Measurements from ENCODE around the gene ST8SIA6. TPM values are rescaled to one million over a fixed set of nuclear protein-coding genes. Genes with fewer than 3 reads are reported as not detected.
"Not testable (repeated sequence)": the region's sequence is repeated elsewhere in the genome, so short reads cannot be mapped to it uniquely, and the experiment has no call there.

Gene ST8SIA6, protein sequence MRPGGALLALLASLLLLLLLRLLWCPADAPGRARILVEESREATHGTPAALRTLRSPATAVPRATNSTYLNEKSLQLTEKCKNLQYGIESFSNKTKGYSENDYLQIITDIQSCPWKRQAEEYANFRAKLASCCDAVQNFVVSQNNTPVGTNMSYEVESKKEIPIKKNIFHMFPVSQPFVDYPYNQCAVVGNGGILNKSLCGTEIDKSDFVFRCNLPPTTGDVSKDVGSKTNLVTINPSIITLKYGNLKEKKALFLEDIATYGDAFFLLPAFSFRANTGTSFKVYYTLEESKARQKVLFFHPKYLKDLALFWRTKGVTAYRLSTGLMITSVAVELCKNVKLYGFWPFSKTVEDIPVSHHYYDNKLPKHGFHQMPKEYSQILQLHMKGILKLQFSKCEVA
- under 1 TPM; 0.13 to 0.61 TPM for polyA plus RNA-seq

DNA sequence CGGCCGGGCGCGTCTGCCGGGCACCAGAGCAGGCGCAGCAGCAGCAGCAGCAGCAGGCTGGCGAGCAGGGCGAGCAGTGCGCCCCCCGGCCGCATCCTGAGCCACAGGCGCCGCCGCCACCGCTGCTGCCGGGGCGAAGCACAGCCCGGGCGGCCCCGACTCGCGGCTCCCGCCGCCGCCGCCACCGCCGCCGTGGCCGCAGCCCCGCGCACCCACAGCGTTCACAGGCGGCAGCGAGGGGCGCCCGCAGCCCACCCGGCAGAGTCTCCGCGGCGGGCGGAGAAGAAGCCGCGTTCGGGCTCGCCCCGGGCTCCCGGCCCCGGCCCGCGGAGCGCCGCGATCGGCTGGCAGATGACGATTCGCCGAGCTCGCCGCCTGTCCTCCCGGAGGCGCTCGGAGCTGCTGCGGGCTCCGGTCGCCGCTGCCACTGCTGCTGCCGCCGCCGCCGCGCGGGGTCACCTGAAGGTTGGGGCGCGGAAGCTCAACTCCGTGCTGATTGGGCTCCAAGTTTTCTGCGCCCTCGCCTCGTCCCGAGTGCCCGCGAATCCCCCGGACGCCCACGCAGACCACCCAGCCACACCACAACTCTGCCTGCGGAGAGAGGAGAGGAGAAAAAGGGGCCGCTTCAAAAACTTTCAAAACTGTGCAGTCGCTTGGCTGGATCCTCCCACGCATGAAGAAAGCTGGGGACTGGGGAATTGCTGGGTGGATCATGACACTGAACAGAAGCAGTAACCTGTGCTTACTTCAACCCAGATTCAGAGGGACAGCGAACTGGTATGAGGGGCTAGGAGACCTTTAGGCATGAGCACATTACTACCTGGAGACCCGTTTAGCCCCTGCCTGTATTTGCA is at the start of gene ST8SIA6:
Gene ST8SIA6, minus strand, starts transcription at position 435 of the 854 bp plus-strand sequence. Its CDS starts 340 bp downstream, at position 95.
- H3K27ac ChIP-seq (ENCODE audit: low read depth in 2 of 2, low read length in 1 of 2): no peak within 1 kb of the TSS
- peak within 1 kb of the TSS; percentile 54 to 59 for H3K4me3 ChIP-seq (ENCODE audit: low read depth in 1 of 2, low read length in 2 of 2)
- 3 to 4% methylated on average over 62 to 91 of the region's 91 CpGs for WGBS, 2 donors
- H3K36me3 ChIP-seq (ENCODE audit: control insufficient read depth in 2 of 2, insufficient read depth in 2 of 2, low read length in 1 of 2): no peaks in the 10 kb centered on the region
- peaks cover 0 to 8% of the 10 kb centered on the region in 2 donors for H3K9me3 ChIP-seq (ENCODE audit: control insufficient read depth in 2 of 2, insufficient read depth in 1 of 2, low read depth in 1 of 2, low read length in 1 of 2)
- H3K4me1 ChIP-seq (ENCODE audit: control insufficient read depth in 2 of 2, insufficient read depth in 2 of 2, low read length in 1 of 2): peaks cover 6% of the 10 kb centered on the region in 2 donors
- peaks cover 3 to 8% of the 10 kb centered on the region in 2 donors for H3K27me3 ChIP-seq (ENCODE audit: control insufficient read depth in 1 of 2, insufficient read depth in 2 of 2, low read length in 2 of 2)

- WGBS, 2 donors: 71 to 72% methylated on average over 7 of the region's 7 CpGs
- Histone ChIP-seq H3K4me3 (ENCODE audit: low read depth in 1 of 2, low read length in 2 of 2) (no peak overlapping the region), H3K36me3 (ENCODE audit: control insufficient read depth in 2 of 2, insufficient read depth in 2 of 2, low read length in 1 of 2) (no peaks in the 10 kb centered on the region), H3K27ac (ENCODE audit: low read depth in 2 of 2, low read length in 1 of 2) (no peak overlapping the region), H3K27me3 (ENCODE audit: control insufficient read depth in 1 of 2, insufficient read depth in 2 of 2, low read length in 2 of 2) (peaks cover 0 to 2% of the 10 kb centered on the region in 2 donors), H3K4me1 (ENCODE audit: control insufficient read depth in 2 of 2, insufficient read depth in 2 of 2, low read length in 1 of 2) (no peaks in the 10 kb centered on the region), H3K9me3 (ENCODE audit: control insufficient read depth in 2 of 2, insufficient read depth in 1 of 2, low read depth in 1 of 2, low read length in 1 of 2) (peaks cover 0 to 2% of the 10 kb centered on the region in 2 donors)
Measured at GRCh38 chr10:17503795-17504194, 49.4 kb upstream of the ST8SIA6 start.

DNA sequence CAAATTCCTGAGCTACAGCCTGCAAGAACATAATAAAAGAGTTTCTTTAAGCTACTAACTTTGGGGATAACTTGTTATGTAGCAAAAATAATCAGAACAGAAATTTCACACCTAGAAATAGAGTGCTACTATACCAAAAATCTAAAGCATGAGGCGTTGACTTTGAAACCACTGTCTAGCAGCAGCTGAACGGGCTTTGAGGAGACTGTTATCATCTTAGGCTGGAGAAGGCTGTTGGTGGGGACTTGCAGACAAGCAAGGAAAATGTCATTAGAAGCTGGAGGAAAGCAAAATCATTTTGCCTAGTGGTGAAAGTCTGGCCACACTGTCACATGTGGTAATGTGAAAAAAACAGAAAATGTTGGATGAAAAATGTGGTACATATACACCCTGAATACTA is 48.4 kb upstream of the ST8SIA6 start:
- H3K4me1 ChIP-seq (ENCODE audit: control insufficient read depth in 2 of 2, insufficient read depth in 2 of 2, low read length in 1 of 2): no peaks in the 10 kb centered on the region
- peaks cover 0 to 2% of the 10 kb centered on the region in 2 donors for H3K27me3 ChIP-seq (ENCODE audit: control insufficient read depth in 1 of 2, insufficient read depth in 2 of 2, low read length in 2 of 2)
- no peak overlapping the region for H3K27ac ChIP-seq (ENCODE audit: low read depth in 2 of 2, low read length in 1 of 2)
- peaks cover 0 to 2% of the 10 kb centered on the region in 2 donors for H3K9me3 ChIP-seq (ENCODE audit: control insufficient read depth in 2 of 2, insufficient read depth in 1 of 2, low read depth in 1 of 2, low read length in 1 of 2)
- no peaks in the 10 kb centered on the region for H3K36me3 ChIP-seq (ENCODE audit: control insufficient read depth in 2 of 2, insufficient read depth in 2 of 2, low read length in 1 of 2)
- WGBS, 2 donors: 82% methylated on average over 2 of the region's 2 CpGs
- H3K4me3 ChIP-seq (ENCODE audit: low read depth in 1 of 2, low read length in 2 of 2): no peak overlapping the region

- not testable (repeated sequence) for H3K36me3 ChIP-seq (ENCODE audit: control insufficient read depth in 2 of 2, insufficient read depth in 2 of 2, low read length in 1 of 2); H3K27me3 ChIP-seq (ENCODE audit: control insufficient read depth in 1 of 2, insufficient read depth in 2 of 2, low read length in 2 of 2); H3K27ac ChIP-seq (ENCODE audit: low read depth in 2 of 2, low read length in 1 of 2); H3K4me3 ChIP-seq (ENCODE audit: low read depth in 1 of 2, low read length in 2 of 2); H3K4me1 ChIP-seq (ENCODE audit: control insufficient read depth in 2 of 2, insufficient read depth in 2 of 2, low read length in 1 of 2); H3K9me3 ChIP-seq (ENCODE audit: control insufficient read depth in 2 of 2, insufficient read depth in 1 of 2, low read depth in 1 of 2, low read length in 1 of 2)
- 95 to 96% methylated on average over 5 of the region's 5 CpGs for WGBS, 2 donors
Measured at GRCh38 chr10:17499014-17499413, 44.6 kb upstream of the ST8SIA6 start.

- 37 to 41% methylated on average over 6 of the region's 6 CpGs for WGBS, 2 donors
- H3K27me3 ChIP-seq (ENCODE audit: control insufficient read depth in 1 of 2, insufficient read depth in 2 of 2, low read length in 2 of 2): no peaks in the 10 kb centered on the region
- H3K4me3 ChIP-seq (ENCODE audit: low read depth in 1 of 2, low read length in 2 of 2): no peak overlapping the region
- no peaks in the 10 kb centered on the region for H3K4me1 ChIP-seq (ENCODE audit: control insufficient read depth in 2 of 2, insufficient read depth in 2 of 2, low read length in 1 of 2)
- H3K9me3 ChIP-seq (ENCODE audit: control insufficient read depth in 2 of 2, insufficient read depth in 1 of 2, low read depth in 1 of 2, low read length in 1 of 2): peaks cover 0 to under 1% of the 10 kb centered on the region in 2 donors
- H3K36me3 ChIP-seq (ENCODE audit: control insufficient read depth in 2 of 2, insufficient read depth in 2 of 2, low read length in 1 of 2): no peaks in the 10 kb centered on the region
- no peak overlapping the region for H3K27ac ChIP-seq (ENCODE audit: low read depth in 2 of 2, low read length in 1 of 2)
Measured at GRCh38 chr10:17497446-17498030, 43.1 kb upstream of the ST8SIA6 start.

DNA sequence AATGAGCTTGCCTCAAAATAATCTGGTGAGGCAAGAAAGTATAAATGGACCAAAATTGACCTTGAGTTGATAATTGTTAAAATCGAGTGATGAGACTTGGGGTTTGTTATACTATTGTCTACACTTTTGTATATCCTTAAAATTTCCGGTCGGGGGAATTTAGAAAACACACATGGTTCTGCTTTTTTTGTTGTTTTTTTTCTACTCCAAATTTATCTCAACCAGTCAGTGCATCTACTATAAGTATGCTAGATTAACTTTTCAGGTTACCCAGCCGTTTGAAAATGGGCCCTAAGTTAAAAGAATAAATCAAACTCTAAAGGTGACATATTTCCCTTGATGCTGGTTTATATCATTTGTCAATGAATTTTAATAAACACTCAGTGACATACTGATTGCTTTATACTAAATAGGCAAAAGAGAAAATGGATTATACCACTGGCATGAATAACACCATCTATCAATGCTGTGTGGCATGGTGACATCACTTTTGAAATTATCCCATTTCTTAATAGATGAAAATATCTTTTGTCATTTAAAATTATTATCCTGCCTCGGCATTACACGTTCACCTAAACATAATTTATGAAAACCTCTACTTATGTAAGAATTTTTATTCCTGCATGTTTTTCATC is 40.3 kb upstream of the ST8SIA6 start:
- H3K4me1 ChIP-seq (ENCODE audit: control insufficient read depth in 2 of 2, insufficient read depth in 2 of 2, low read length in 1 of 2): no peaks in the 10 kb centered on the region
- 53 to 54% methylated on average over 6 of the region's 6 CpGs for WGBS, 2 donors
- H3K9me3 ChIP-seq (ENCODE audit: control insufficient read depth in 2 of 2, insufficient read depth in 1 of 2, low read depth in 1 of 2, low read length in 1 of 2): no peaks in the 10 kb centered on the region
- H3K27me3 ChIP-seq (ENCODE audit: control insufficient read depth in 1 of 2, insufficient read depth in 2 of 2, low read length in 2 of 2): no peaks in the 10 kb centered on the region
- H3K36me3 ChIP-seq (ENCODE audit: control insufficient read depth in 2 of 2, insufficient read depth in 2 of 2, low read length in 1 of 2): no peaks in the 10 kb centered on the region
- no peak overlapping the region for H3K4me3 ChIP-seq (ENCODE audit: low read depth in 1 of 2, low read length in 2 of 2)
- no peak overlapping the region for H3K27ac ChIP-seq (ENCODE audit: low read depth in 2 of 2, low read length in 1 of 2)

DNA sequence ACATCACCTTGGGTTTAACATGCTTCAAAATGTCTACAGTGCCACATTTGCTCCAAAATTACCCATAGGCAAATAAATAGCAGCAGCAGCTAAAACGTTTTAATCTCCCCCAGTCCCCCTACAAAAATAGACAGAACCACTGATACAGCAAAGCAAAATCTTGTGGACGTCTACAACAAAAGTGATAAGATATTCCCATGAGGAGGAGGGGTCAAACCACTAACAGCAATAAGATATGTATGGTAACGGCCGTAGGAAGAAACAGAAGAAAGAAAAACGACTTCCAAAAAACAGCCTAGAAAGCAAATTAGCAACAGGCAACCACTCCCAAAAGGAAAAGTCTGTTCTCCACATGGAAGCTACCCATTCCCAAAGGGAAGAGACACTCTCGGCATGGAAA is 34.5 kb upstream of the ST8SIA6 start:
- Histone ChIP-seq H3K27me3 (ENCODE audit: control insufficient read depth in 1 of 2, insufficient read depth in 2 of 2, low read length in 2 of 2) (no peaks in the 10 kb centered on the region), H3K4me1 (ENCODE audit: control insufficient read depth in 2 of 2, insufficient read depth in 2 of 2, low read length in 1 of 2) (no peaks in the 10 kb centered on the region), H3K27ac (ENCODE audit: low read depth in 2 of 2, low read length in 1 of 2) (no peak overlapping the region), H3K4me3 (ENCODE audit: low read depth in 1 of 2, low read length in 2 of 2) (no peak overlapping the region), H3K36me3 (ENCODE audit: control insufficient read depth in 2 of 2, insufficient read depth in 2 of 2, low read length in 1 of 2) (no peaks in the 10 kb centered on the region), H3K9me3 (ENCODE audit: control insufficient read depth in 2 of 2, insufficient read depth in 1 of 2, low read depth in 1 of 2, low read length in 1 of 2) (no peaks in the 10 kb centered on the region)
- 49 to 53% methylated on average over 6 of the region's 6 CpGs for WGBS, 2 donors

GRCh38 chr10:17483079-17483478 is 28.7 kb upstream of the ST8SIA6 start:
- peaks cover 0 to 2% of the 10 kb centered on the region in 2 donors for H3K9me3 ChIP-seq (ENCODE audit: control insufficient read depth in 2 of 2, insufficient read depth in 1 of 2, low read depth in 1 of 2, low read length in 1 of 2)
- H3K4me3 ChIP-seq (ENCODE audit: low read depth in 1 of 2, low read length in 2 of 2): no peak overlapping the region
- no peaks in the 10 kb centered on the region for H3K4me1 ChIP-seq (ENCODE audit: control insufficient read depth in 2 of 2, insufficient read depth in 2 of 2, low read length in 1 of 2)
- no peaks in the 10 kb centered on the region for H3K36me3 ChIP-seq (ENCODE audit: control insufficient read depth in 2 of 2, insufficient read depth in 2 of 2, low read length in 1 of 2)
- no peak overlapping the region for H3K27ac ChIP-seq (ENCODE audit: low read depth in 2 of 2, low read length in 1 of 2)
- H3K27me3 ChIP-seq (ENCODE audit: control insufficient read depth in 1 of 2, insufficient read depth in 2 of 2, low read length in 2 of 2): no peaks in the 10 kb centered on the region
- WGBS, 2 donors: 89 to 91% methylated on average over 6 of the region's 6 CpGs

- WGBS, 2 donors: 35 to 56% methylated on average over 3 of the region's 3 CpGs
- H3K4me1 ChIP-seq (ENCODE audit: control insufficient read depth in 2 of 2, insufficient read depth in 2 of 2, low read length in 1 of 2): no peaks in the 10 kb centered on the region
Measured at GRCh38 chr10:17479822-17480221, 25.4 kb upstream of the ST8SIA6 start.

More at GRCh38 chr10:17479822-17480221, 25.4 kb upstream of the ST8SIA6 start:
- no peak overlapping the region for H3K4me3 ChIP-seq (ENCODE audit: low read depth in 1 of 2, low read length in 2 of 2)
- peaks cover 0 to 2% of the 10 kb centered on the region in 2 donors for H3K9me3 ChIP-seq (ENCODE audit: control insufficient read depth in 2 of 2, insufficient read depth in 1 of 2, low read depth in 1 of 2, low read length in 1 of 2)
- no peaks in the 10 kb centered on the region for H3K36me3 ChIP-seq (ENCODE audit: control insufficient read depth in 2 of 2, insufficient read depth in 2 of 2, low read length in 1 of 2)
- no peak overlapping the region for H3K27ac ChIP-seq (ENCODE audit: low read depth in 2 of 2, low read length in 1 of 2)
- H3K27me3 ChIP-seq (ENCODE audit: control insufficient read depth in 1 of 2, insufficient read depth in 2 of 2, low read length in 2 of 2): no peaks in the 10 kb centered on the region
